ENCODE results near the gene GNG3.

- TF ChIP-seq ZNF70 (CRISPR knock-in tag; IDR thresholded peaks at IDR 0.05): no peak
- TF ChIP-seq ZNF8 (CRISPR knock-in tag; IDR thresholded peaks at IDR 0.05): no peak
- no peak for TF ChIP-seq PPARA (CRISPR knock-in tag; IDR thresholded peaks at IDR 0.05; ENCODE audit: borderline replicate concordance)
- TF ChIP-seq PATZ1 (CRISPR knock-in tag; IDR thresholded peaks at IDR 0.05; ENCODE audit: borderline replicate concordance): no peak
- no peak for TF ChIP-seq RARB (CRISPR knock-in tag; IDR thresholded peaks at IDR 0.05)
- no peak for TF ChIP-seq CSDC2 (CRISPR knock-in tag; IDR thresholded peaks at IDR 0.05)
- no peak for TF ChIP-seq ESRRG (CRISPR knock-in tag; IDR thresholded peaks at IDR 0.05)
These were observed 12.9 kb upstream of the GNG3 start for GRCh38 chr11:62694455-62695167.

Measured in SK-N-SH treated with all-trans-retinoic acid at 6 μM for 48 hours (cell line).